Retinal pigment epithelial cell (primary cell): Measurements from ENCODE around the gene SIPA1L3.

Source experiments
- DNase-seq: peaks from one replicate; pipeline ENCODE4 v3.0.0-alpha.2; 2010; ENCODE audit warnings: low read depth
- H3K4me3 ChIP-seq: 2 replicates; pipeline ENCODE4 v1.5.1; 2011; ENCODE audit warnings: mild to moderate bottlenecking, low read length, control low read depth, moderate library complexity
- TF ChIP-seq, protein P1 (sequence below): conservative IDR thresholded peaks from 2 replicates; pipeline ENCODE4 v1.5.1; 2011; ENCODE audit warnings: low read depth, low read length, control low read depth, inconsistent platforms

SIPA1L3 gene

DNA sequence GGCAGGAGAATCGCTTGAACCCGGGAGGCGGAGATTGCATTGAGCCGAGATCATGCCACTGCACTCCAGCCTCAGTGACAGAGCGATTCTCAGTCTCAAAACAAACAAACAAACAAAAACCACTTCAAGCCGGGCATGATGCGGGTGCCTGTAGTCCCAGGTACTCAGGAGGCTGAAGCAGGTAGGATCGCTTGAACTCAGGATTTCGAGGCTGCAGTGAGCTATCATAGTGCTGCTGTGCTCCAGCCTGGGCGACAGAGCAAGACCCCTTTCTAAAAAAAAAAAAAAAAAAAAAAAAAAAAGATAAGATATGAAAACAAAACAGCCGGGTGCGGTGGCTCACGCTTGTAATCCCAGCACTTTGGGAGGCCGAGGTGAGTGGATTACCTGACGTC lies 336.3 kb downstream of the SIPA1L3 start:
- TF ChIP-seq, protein P1, sequence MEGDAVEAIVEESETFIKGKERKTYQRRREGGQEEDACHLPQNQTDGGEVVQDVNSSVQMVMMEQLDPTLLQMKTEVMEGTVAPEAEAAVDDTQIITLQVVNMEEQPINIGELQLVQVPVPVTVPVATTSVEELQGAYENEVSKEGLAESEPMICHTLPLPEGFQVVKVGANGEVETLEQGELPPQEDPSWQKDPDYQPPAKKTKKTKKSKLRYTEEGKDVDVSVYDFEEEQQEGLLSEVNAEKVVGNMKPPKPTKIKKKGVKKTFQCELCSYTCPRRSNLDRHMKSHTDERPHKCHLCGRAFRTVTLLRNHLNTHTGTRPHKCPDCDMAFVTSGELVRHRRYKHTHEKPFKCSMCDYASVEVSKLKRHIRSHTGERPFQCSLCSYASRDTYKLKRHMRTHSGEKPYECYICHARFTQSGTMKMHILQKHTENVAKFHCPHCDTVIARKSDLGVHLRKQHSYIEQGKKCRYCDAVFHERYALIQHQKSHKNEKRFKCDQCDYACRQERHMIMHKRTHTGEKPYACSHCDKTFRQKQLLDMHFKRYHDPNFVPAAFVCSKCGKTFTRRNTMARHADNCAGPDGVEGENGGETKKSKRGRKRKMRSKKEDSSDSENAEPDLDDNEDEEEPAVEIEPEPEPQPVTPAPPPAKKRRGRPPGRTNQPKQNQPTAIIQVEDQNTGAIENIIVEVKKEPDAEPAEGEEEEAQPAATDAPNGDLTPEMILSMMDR: no peak
- no peak for DNase-seq
- H3K4me3 ChIP-seq: no peak overlapping the region

DNA sequence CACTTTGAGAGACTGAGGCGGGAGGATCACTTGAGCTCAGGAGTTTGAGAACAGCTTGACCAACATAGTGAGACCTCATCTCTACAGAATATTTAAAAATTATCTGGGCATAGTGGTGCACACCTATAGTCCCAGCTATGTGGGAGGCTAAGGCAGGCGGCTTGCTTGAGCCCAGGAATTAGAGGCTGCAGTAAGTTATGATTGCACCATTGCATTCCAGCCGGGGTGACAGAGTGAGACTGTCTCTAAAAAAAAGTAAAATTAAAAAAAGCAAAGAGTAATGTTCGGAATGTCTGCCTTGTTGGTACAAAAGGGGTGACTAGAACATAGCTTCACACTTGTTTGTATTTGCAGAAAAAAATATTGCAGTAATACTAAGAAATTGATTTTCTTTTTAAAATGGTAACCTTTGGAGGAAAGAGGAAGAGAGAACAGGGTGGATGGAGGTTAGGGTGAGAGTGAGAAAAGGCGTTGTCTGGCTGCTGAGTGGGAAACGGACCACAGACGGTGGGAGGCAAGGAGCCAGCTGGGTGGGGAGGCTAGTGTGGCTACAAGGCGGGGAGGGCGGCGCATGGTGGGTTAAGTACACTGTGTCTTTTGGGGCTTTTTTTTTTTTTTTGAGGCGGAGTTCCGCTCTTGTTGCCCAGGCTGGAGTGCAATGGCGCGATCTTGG lies 339.0 kb downstream of the SIPA1L3 start:
- TF ChIP-seq, protein P1: no peak
- H3K4me3 ChIP-seq: no peak overlapping the region
- DNase-seq: no peak

DNA sequence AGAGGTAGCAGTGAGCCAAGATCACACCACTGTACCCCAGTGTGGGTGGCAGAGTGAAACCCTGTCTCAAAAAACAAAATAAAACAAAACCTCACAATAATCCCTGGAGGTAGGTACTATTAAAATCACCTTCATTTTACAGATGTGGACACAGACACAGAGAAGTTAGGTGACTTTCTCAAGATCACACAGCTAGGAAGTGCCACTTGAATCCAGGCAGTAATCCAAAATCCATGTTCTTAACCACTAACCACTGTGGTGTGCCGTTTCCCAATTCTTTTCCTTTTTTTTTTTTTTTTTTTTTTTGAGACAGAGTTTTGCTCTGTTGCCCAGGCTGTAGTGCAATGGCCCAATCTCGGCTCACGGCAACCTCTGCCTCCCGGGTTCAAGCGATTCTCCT lies 340.1 kb downstream of the SIPA1L3 start:
- DNase-seq: no peak
- TF ChIP-seq, protein P1: no peak
- no peak overlapping the region for H3K4me3 ChIP-seq

DNA sequence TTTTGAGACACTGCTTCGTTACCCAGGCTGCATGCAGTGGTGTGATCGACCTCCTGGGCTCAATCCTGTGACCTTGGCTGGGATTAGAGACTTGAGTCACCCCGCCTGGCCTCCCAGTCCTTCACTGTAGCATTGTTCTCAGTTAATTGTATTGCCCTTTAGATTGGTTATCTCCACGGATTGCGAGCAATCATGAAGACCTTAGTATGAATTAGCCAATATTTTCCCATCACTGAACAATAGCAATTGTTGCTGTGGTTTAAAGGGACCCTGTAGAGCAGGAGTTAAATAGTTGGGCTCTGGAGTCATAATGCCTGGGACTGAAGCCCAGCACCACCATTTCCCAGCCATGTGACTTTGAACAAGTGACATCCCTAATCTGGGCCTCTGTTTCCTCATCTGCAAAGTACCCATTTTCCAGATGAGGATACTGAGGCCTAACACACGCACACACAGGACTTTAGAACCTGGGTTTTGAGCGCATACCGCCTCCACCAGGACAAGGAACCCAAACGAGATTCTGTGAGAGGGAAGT lies 340.8 kb downstream of the SIPA1L3 start:
- no peak overlapping the region for H3K4me3 ChIP-seq
- DNase-seq: no peak
- TF ChIP-seq, protein P1: no peak

DNA sequence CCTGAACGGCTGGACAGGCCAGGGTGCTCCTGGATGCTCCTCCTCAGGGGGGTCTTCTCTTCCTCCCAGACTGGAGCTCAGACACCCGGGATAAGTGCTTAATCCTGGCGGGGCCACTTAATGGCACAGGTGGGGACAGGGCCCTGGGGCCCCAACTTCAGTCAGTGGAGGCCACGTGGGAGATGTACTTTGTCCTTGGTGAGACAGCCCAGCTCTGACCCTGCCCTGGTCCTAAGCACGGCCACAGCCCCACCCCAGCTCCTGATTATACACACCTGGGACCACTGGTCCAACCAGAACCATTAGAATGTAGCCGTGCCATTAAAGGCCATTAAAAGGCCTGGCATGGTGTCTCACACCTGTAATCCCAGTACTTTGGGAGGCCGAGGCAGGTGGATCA lies 341.4 kb downstream of the SIPA1L3 start:
- no peak for DNase-seq
- no peak overlapping the region for H3K4me3 ChIP-seq
- TF ChIP-seq, protein P1: no peak

DNA sequence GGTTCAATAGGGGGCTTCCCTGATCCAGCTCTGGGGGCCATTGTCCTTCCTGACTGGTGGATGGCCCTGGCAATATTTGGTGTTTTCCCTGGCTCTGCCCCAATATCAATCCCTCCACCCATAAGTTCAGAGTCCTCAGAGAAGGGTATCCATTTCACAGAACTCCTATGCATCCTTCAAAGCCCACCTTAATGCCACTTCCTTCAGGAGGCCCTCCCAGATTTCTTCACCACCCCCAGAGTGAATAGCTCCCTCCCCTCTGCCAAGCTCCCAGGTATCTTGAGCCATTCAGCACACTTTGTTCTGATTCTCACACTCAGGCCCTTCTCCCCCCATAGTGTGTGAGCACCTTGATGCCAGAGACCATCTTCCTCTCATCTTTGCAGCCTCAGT lies 343.4 kb downstream of the SIPA1L3 start:
- no peak overlapping the region for H3K4me3 ChIP-seq
- TF ChIP-seq, protein P1: no peak
- DNase-seq: no peak
